ENCODE data around the gene RBM33.

The RBM33 gene

GRCh38 chr7:155750255-155751125 lies 106.0 kb downstream of the RBM33 start:
- DNase-seq (ENCODE audit: low read depth in 3 of 3), result no peak

GRCh38 chr7:155751409-155751808 lies 106.9 kb downstream of the RBM33 start:
- DNase-seq (ENCODE audit: low read depth in 3 of 3), result no peak

- DNase-seq (ENCODE audit: low read depth in 3 of 3), result no peak
These were observed 108.4 kb downstream of the RBM33 start for GRCh38 chr7:155752756-155753445.

GRCh38 chr7:155753446-155753965 lies 109.0 kb downstream of the RBM33 start:
- DNase-seq (ENCODE audit: low read depth in 3 of 3), result no peak

GRCh38 chr7:155754165-155754564 lies 109.7 kb downstream of the RBM33 start:
- no peak for DNase-seq (ENCODE audit: low read depth in 3 of 3)

- no peak for DNase-seq (ENCODE audit: low read depth in 3 of 3)
These were observed 110.6 kb downstream of the RBM33 start for GRCh38 chr7:155755026-155755425.

GRCh38 chr7:155756322-155756721 lies 111.9 kb downstream of the RBM33 start:
- no peak for DNase-seq (ENCODE audit: low read depth in 3 of 3)

- no peak for DNase-seq (ENCODE audit: low read depth in 3 of 3)
These were observed 113.9 kb downstream of the RBM33 start for GRCh38 chr7:155758348-155758747.

- no peak for DNase-seq (ENCODE audit: low read depth in 3 of 3)
These were observed 115.4 kb downstream of the RBM33 start for GRCh38 chr7:155759740-155760430.

GRCh38 chr7:155761162-155761561 lies 116.7 kb downstream of the RBM33 start:
- DNase-seq (ENCODE audit: low read depth in 3 of 3), result no peak

- no peak for DNase-seq (ENCODE audit: low read depth in 3 of 3)
These were observed 117.6 kb downstream of the RBM33 start for GRCh38 chr7:155762036-155762435.

GRCh38 chr7:155762655-155763054 lies 118.2 kb downstream of the RBM33 start:
- DNase-seq (ENCODE audit: low read depth in 3 of 3), result no peak

GRCh38 chr7:155763122-155763521 lies 118.7 kb downstream of the RBM33 start:
- no peak for DNase-seq (ENCODE audit: low read depth in 3 of 3)

GRCh38 chr7:155763691-155764437 lies 119.4 kb downstream of the RBM33 start:
- peak in 2 of 3 experiments; percentile 7 to 11 for DNase-seq (ENCODE audit: low read depth in 3 of 3)

GRCh38 chr7:155764438-155764793 lies 120.0 kb downstream of the RBM33 start:
- peak in 1 of 3 experiments; percentile 5 for DNase-seq (ENCODE audit: low read depth in 3 of 3)

GRCh38 chr7:155765458-155765857 lies 121.0 kb downstream of the RBM33 start:
- DNase-seq (ENCODE audit: low read depth in 3 of 3), result no peak

GRCh38 chr7:155766386-155766785 lies 121.9 kb downstream of the RBM33 start:
- no peak for DNase-seq (ENCODE audit: low read depth in 3 of 3)

- DNase-seq (ENCODE audit: low read depth in 3 of 3), result no peak
These were observed 122.8 kb downstream of the RBM33 start for GRCh38 chr7:155766966-155767916.

- DNase-seq (ENCODE audit: low read depth in 3 of 3), result no peak
These were observed 125.2 kb downstream of the RBM33 start for GRCh38 chr7:155769701-155770100.

GRCh38 chr7:155770241-155770640 lies 125.8 kb downstream of the RBM33 start:
- no peak for DNase-seq (ENCODE audit: low read depth in 3 of 3)

All from stimulated activated CD4-positive, alpha-beta T cell treated with anti-CD3 and anti-CD28 coated beads, TNF-alpha, amount 100 ng/mL, for 4 hours (primary cell).